SK-N-SH (cell line): Measurements from ENCODE around the gene TPGS1. TPM values are rescaled to one million over a fixed set of nuclear protein-coding genes. Genes with fewer than 3 reads are reported as not detected.

Experiments used
- CTCF ChIA-PET: fragments of 300-600, 350-600 bp; formaldehyde crosslinking; extraction: SDS; loops from one replicate; lab custom pipeline; 2021; lab: Yijun Ruan, JAX
- POLR2A ChIA-PET: fragments of 350-600 bp; sonication (Branson Sonifier 250); formaldehyde crosslinking; extraction: SDS; loops from one replicate; lab custom pipeline; 2020; ENCODE audit warnings: antibody characterized with exemption, inconsistent platforms; lab: Yijun Ruan, JAX
- DNase-seq: peaks from one replicate; pipeline ENCODE4 v3.0.0; 2012
- H2AFZ ChIP-seq: fragments of 200-600 bp; sonication (generic); 2 replicates; pipeline ENCODE4 v1.8.1; 2016; ENCODE audit warnings: antibody characterized with exemption, mild to moderate bottlenecking, low read depth
- H3F3A ChIP-seq: fragments of 200-600 bp; sonication (generic); replicated peaks from 2 replicates; pipeline ENCODE3; 2016; ENCODE audit warnings: antibody characterized with exemption, mild to moderate bottlenecking; ENCODE audit not compliant: insufficient read depth
- H3K27ac ChIP-seq, 2 experiments: fragments of 200-500 bp in 1 of 2; fragments of 200-600 bp in 1 of 2; sonication (Bioruptor generic) in 1 of 2; sonication (generic), shearing (Covaris generic) in 1 of 2; 2 replicates each; pipeline versions ENCODE4 v1.5.1 to v1.6.1; 2014 to 2016; ENCODE audit warnings: low read depth in 2 of 2, inconsistent platforms in 1 of 2, low read length in 1 of 2, mild to moderate bottlenecking in 1 of 2, mixed read lengths in 1 of 2
- H3K27me3 ChIP-seq: fragments of 200-600 bp; sonication (generic), shearing (Covaris generic); 2 replicates; pipeline ENCODE4 v1.6.1; 2016; ENCODE audit warnings: mixed run types; ENCODE audit not compliant: insufficient read depth
- H3K36me3 ChIP-seq, 2 experiments: fragments of 200-500 bp in 1 of 2; fragments of 200-600 bp in 1 of 2; sonication (Bioruptor generic) in 1 of 2; sonication (generic) in 1 of 2; replicated peaks in 1 of 2; 2 replicates each; pipeline versions ENCODE3 to v1.5.1; 2014 to 2016; ENCODE audit warnings: low read length in 1 of 2, mild to moderate bottlenecking in 1 of 2; ENCODE audit not compliant: insufficient read depth in 2 of 2, control insufficient read depth in 1 of 2
- H3K4me1 ChIP-seq, 2 experiments: fragments of 200-500 bp in 1 of 2; fragments of 200-600 bp in 1 of 2; sonication (Bioruptor generic) in 1 of 2; sonication (generic), shearing (Covaris generic) in 1 of 2; 2 replicates each; pipeline versions ENCODE4 v1.5.1 to v1.6.1; 2014 to 2016; ENCODE audit warnings: low read depth in 1 of 2, low read length in 1 of 2, mixed run types in 1 of 2; ENCODE audit not compliant: insufficient read depth in 2 of 2, control insufficient read depth in 1 of 2
- H3K4me2 ChIP-seq: fragments of 200-600 bp; sonication (generic), shearing (Covaris generic); 2 replicates; pipeline ENCODE4 v1.6.1; 2017; ENCODE audit warnings: mixed run types
- H3K4me3 ChIP-seq, 2 experiments: fragments of 200-500 bp in 1 of 2; fragments of 200-600 bp in 1 of 2; sonication (Bioruptor generic) in 1 of 2; sonication (generic), shearing (Covaris generic) in 1 of 2; 2 replicates each; pipeline versions ENCODE4 v1.5.1 to v1.8.1; 2014 to 2016; ENCODE audit warnings: low read depth in 2 of 2, inconsistent platforms in 1 of 2, low read length in 1 of 2, mild to moderate bottlenecking in 1 of 2, mixed read lengths in 1 of 2, moderate library complexity in 1 of 2
- H3K79me2 ChIP-seq: fragments of 200-600 bp; sonication (generic); 2 replicates; pipeline ENCODE4 v1.8.1; 2017; ENCODE audit warnings: mild to moderate bottlenecking; ENCODE audit not compliant: insufficient read depth
- H3K9ac ChIP-seq: fragments of 200-600 bp; sonication (generic); 2 replicates; pipeline ENCODE4 v1.6.1; 2017; ENCODE audit warnings: mixed run types
- H3K9me2 ChIP-seq: fragments of 200-600 bp; sonication (generic); 2 replicates; pipeline ENCODE4 v1.6.1; 2017; ENCODE audit warnings: mixed run types
- H3K9me3 ChIP-seq: fragments of 200-600 bp; sonication (generic); 2 replicates; pipeline ENCODE4 v1.6.1; 2017; ENCODE audit warnings: mixed run types, mild to moderate bottlenecking, moderate library complexity
- H4K20me1 ChIP-seq: fragments of 200-600 bp; sonication (generic); 2 replicates; pipeline ENCODE4 v1.6.1; 2017; ENCODE audit warnings: mild to moderate bottlenecking, mixed run types; ENCODE audit not compliant: insufficient read depth
- EP300 ChIP-seq, 2 experiments: IDR thresholded peaks; 2 replicates each; pipeline versions ENCODE4 v1.4.0 to v1.6.1; 2012; ENCODE audit warnings: borderline replicate concordance in 1 of 2, low read depth in 1 of 2, low read length in 1 of 2
- FOSL2 ChIP-seq: IDR thresholded peaks from 2 replicates; pipeline ENCODE4 v1.4.0; 2012; ENCODE audit warnings: low read depth, mild to moderate bottlenecking, moderate library complexity, borderline replicate concordance
- JUND ChIP-seq: IDR thresholded peaks from 2 replicates; pipeline ENCODE4 v1.4.0; 2012
- PBX3 ChIP-seq: IDR thresholded peaks from 2 replicates; pipeline ENCODE4; 2012
- RCOR1 ChIP-seq: fragments of 150-350 bp; IDR thresholded peaks from 2 replicates; pipeline ENCODE4 v1.6.1; 2017; ENCODE audit warnings: antibody characterized with exemption, low read length
- TEAD4 ChIP-seq: IDR thresholded peaks from 2 replicates; pipeline ENCODE4 v1.4.0; 2012; ENCODE audit warnings: mild to moderate bottlenecking, borderline replicate concordance; ENCODE audit not compliant: insufficient read depth
- YY1 ChIP-seq: IDR thresholded peaks from 2 replicates; pipeline ENCODE4 v1.4.0; 2012; ENCODE audit warnings: low read depth, mild to moderate bottlenecking
- WGBS: methylation state at CpG from one replicate; pipeline ENCODE4 v1.1.6; 2017; ENCODE audit warnings: low lambda C conversion rate; 5-methylcytosine and 5-hydroxymethylcytosine counted together
- polyA plus RNA-seq, 3 experiments: library from polyadenylated mRNA; depleted of rRNA; stranded (reverse); fragments of >200 nt; gene quantifications; 2 replicates each; pipeline ENCODE4 v1.2.3, GENCODE V29; 2012

TPGS1 gene
- polyA plus RNA-seq, 1 of the 3 experiments (the other 2 are of a cell fraction): 31.0 TPM

- ChIA-PET POLR2A (no interaction called here), CTCF (interaction anchor here (0.7 kb wide), 1 partner anchor 86 kb away, joined by 3 read pairs; no protein-coding TSS in a partner anchor)
- no peak for TF ChIP-seq YY1
- H3K4me2 ChIP-seq: no peak overlapping the region
- H2AFZ ChIP-seq: no peak overlapping the region
- WGBS: 55% methylated on average over 7 of the region's 7 CpGs
- H3K27ac ChIP-seq: no peak overlapping the region
- no peak for DNase-seq
- no peaks in the 10 kb centered on the region for H3K79me2 ChIP-seq
- no peaks in the 10 kb centered on the region for H4K20me1 ChIP-seq
- H3K9me2 ChIP-seq: no peaks in the 10 kb centered on the region
- H3F3A ChIP-seq: no peaks in the 10 kb centered on the region
- no peak overlapping the region for H3K4me3 ChIP-seq
- no peaks in the 10 kb centered on the region for H3K36me3 ChIP-seq
- no peaks in the 10 kb centered on the region for H3K4me1 ChIP-seq
- no peak overlapping the region for H3K9ac ChIP-seq
- H3K9me3 ChIP-seq: no peaks in the 10 kb centered on the region
- no peaks in the 10 kb centered on the region for H3K27me3 ChIP-seq
Observed at GRCh38 chr19:469833-470232, 37.5 kb upstream of the TPGS1 start.

GRCh38 chr19:470701-471100 lies 36.6 kb upstream of the TPGS1 start:
- TF ChIP-seq PBX3 (no peak), EP300 (IDR thresholded peaks at IDR 0.05; ENCODE audit: borderline replicate concordance in 1 of 2, low read depth in 1 of 2, low read length in 1 of 2) (no peak), TEAD4 (no peak), JUND (no peak), FOSL2 (no peak), RCOR1 (no peak)
- no peaks in the 10 kb centered on the region for H3K4me1 ChIP-seq
- CTCF ChIA-PET: interaction anchor here (0.6 kb wide), 1 partner anchor 65 kb away, joined by 3 read pairs; no protein-coding TSS in a partner anchor
- WGBS: 74% methylated on average over 12 of the region's 20 CpGs
- no peak overlapping the region for H3K4me2 ChIP-seq
- H3K27me3 ChIP-seq: no peaks in the 10 kb centered on the region
- H4K20me1 ChIP-seq: no peaks in the 10 kb centered on the region
- H3K9ac ChIP-seq: no peak overlapping the region
- H3K9me3 ChIP-seq: no peaks in the 10 kb centered on the region
- POLR2A ChIA-PET: no interaction called here
- H3K9me2 ChIP-seq: no peaks in the 10 kb centered on the region
- no peaks in the 10 kb centered on the region for H3K79me2 ChIP-seq
- H2AFZ ChIP-seq: no peak overlapping the region
- no peaks in the 10 kb centered on the region for H3F3A ChIP-seq
- H3K27ac ChIP-seq: no peak overlapping the region
- H3K4me3 ChIP-seq: no peak overlapping the region
- no peak for DNase-seq
- H3K36me3 ChIP-seq: no peaks in the 10 kb centered on the region

- H3K27ac ChIP-seq: no peak overlapping the region
- H3K4me1 ChIP-seq: no peaks in the 10 kb centered on the region
- H4K20me1 ChIP-seq: no peaks in the 10 kb centered on the region
- ChIA-PET CTCF (interaction anchor here (0.5 kb wide), 1 partner anchor 89 kb away, joined by 3 read pairs; no protein-coding TSS in a partner anchor), POLR2A (no interaction called here)
- no peaks in the 10 kb centered on the region for H3F3A ChIP-seq
- no peak for DNase-seq
- no peak overlapping the region for H3K4me2 ChIP-seq
- no peaks in the 10 kb centered on the region for H3K27me3 ChIP-seq
- H3K9ac ChIP-seq: no peak overlapping the region
- no peaks in the 10 kb centered on the region for H3K9me2 ChIP-seq
- no peaks in the 10 kb centered on the region for H3K79me2 ChIP-seq
- no peak overlapping the region for H3K4me3 ChIP-seq
- no peaks in the 10 kb centered on the region for H3K36me3 ChIP-seq
- WGBS: 73% methylated on average over 18 of the region's 23 CpGs
- no peaks in the 10 kb centered on the region for H3K9me3 ChIP-seq
- no peak for TF ChIP-seq EP300 (IDR thresholded peaks at IDR 0.05; ENCODE audit: borderline replicate concordance in 1 of 2, low read depth in 1 of 2, low read length in 1 of 2)
- no peak overlapping the region for H2AFZ ChIP-seq
Observed at GRCh38 chr19:472005-472858, 35.1 kb upstream of the TPGS1 start.
